ENCODE results near the gene HSPA8. TPM values are rescaled to one million over a fixed set of nuclear protein-coding genes. Genes with fewer than 3 reads are reported as not detected.
A peak's percentile ranks its signal among the peaks of the same experiment; 100 is the strongest.

HSPA8 gene
- total RNA-seq, 4 donors from 2014 or later, result 751 to 1,858 (median 1,218) TPM

GRCh38 chr11:123030517-123030916 lies 31.4 kb downstream of the HSPA8 start:
- no peak for ATAC-seq (ENCODE audit: low FRiP score)
- TF ChIP-seq CTCF (IDR thresholded peaks at IDR 0.05), result no peak
- no peak for DNase-seq (ENCODE audit: low spot score)

GRCh38 chr11:123020968-123021367 lies 41.0 kb downstream of the HSPA8 start:
- no peak for TF ChIP-seq CTCF (IDR thresholded peaks at IDR 0.05)
- no peak for ATAC-seq (ENCODE audit: low FRiP score)
- no peak for DNase-seq (ENCODE audit: low spot score)

- no peak for TF ChIP-seq CTCF (IDR thresholded peaks at IDR 0.05)
- DNase-seq (ENCODE audit: low spot score) (no peak), ATAC-seq (ENCODE audit: low FRiP score) (no peak)
Observed at GRCh38 chr11:123018702-123019101, 43.2 kb downstream of the HSPA8 start.

- no peak for TF ChIP-seq CTCF (IDR thresholded peaks at IDR 0.05)
- ATAC-seq (ENCODE audit: low FRiP score), result no peak
- DNase-seq (ENCODE audit: low spot score), result no peak
Observed at GRCh38 chr11:123011510-123011909, 50.4 kb downstream of the HSPA8 start.

Small RNA genes within 50 kb of the gene (small RNA-seq; reads per million reads assigned to genes)
- gene RPL31P47 (not detected), gene SNORD14C (not detected), gene SNORD14D (not detected), gene SNORD14E (337 reads per million, percentile 98 among the genes with 10 or more reads in this experiment)

Other genes with a start within 250 kb of the HSPA8 start
- gene CRTAM, start 223.6 kb downstream of the HSPA8 start, total RNA-seq, result 1 to 10 TPM in 2 of 4 donors, under 1 TPM in 1, not detected in 1; 0.38 to 2.6 (median 1.1) TPM
- gene JHY, start 179.4 kb downstream of the HSPA8 start, total RNA-seq, result 10 to 100 TPM in 1 of 4 donors, 1 to 10 TPM in 3; 5.4 to 17.7 (median 7.6) TPM
- not detected for gene BSX, start 80.3 kb downstream of the HSPA8 start, total RNA-seq
- 100 to 1,000 TPM in 3 of 4 donors, 10 to 100 TPM in 1; 89.7 to 182 (median 157) TPM for gene CLMP, start 133.1 kb upstream of the HSPA8 start, total RNA-seq

All from omental fat pad (tissue), 4 donors.